ENCODE measurements around the gene ITGA8. TPM values are rescaled to one million over a fixed set of nuclear protein-coding genes. Genes with fewer than 3 reads are reported as not detected.
"Not testable (repeated sequence)": the region's sequence is repeated elsewhere in the genome, so short reads cannot be mapped to it uniquely, and the experiment has no call there.

ITGA8 gene
- 100 to 1,000 TPM; 516 to 885 TPM for total RNA-seq
- 100 to 1,000 TPM; 149 to 336 TPM for polyA plus RNA-seq
- long read RNA-seq, donor 1, full-length matches to known transcripts, result 286 of 1,454 reads
- long read RNA-seq, donor 1, partial matches to known transcripts, result 537 of 1,454 reads
- long read RNA-seq, donor 1, other reads (novel, unspliced or antisense), result 631 of 1,454 reads
- long read RNA-seq, donor 2, full-length matches to known transcripts, result 94 of 776 reads
- long read RNA-seq, donor 2, partial matches to known transcripts, result 252 of 776 reads
- long read RNA-seq, donor 2, other reads (novel, unspliced or antisense), result 430 of 776 reads

- ATAC-seq (ENCODE audit: low FRiP score), result peak; percentile 86
- intact Hi-C loops (cut with DNase I), result loop anchor here (2.0 to 10.0 kb wide), 8 partner anchors 62 to 288 kb away; no protein-coding TSS in a partner anchor
- Histone ChIP-seq H3K9me3 (ENCODE audit: control insufficient read depth, low read length) (no peaks in the 10 kb centered on the region), H3K27me3 (ENCODE audit: control insufficient read depth in 1 of 2, insufficient read depth in 2 of 2, low read length in 1 of 2) (no peaks in the 10 kb centered on the region), H3K4me3 (ENCODE audit: low read length in 2 of 2) (peak within 1 kb of the TSS; percentile 95), H3K27ac (ENCODE audit: low read depth in 1 of 2, low read length in 2 of 2) (peak within 1 kb of the TSS; percentile 48 to 61), H3K4me1 (ENCODE audit: control insufficient read depth in 1 of 2, insufficient read depth in 2 of 2, low read length in 2 of 2) (peaks cover 0 to 8% of the 10 kb centered on the region in 2 donors), H3K36me3 (ENCODE audit: control insufficient read depth in 1 of 2, insufficient read depth in 2 of 2, low read length in 1 of 2) (peaks cover 0 to 5% of the 10 kb centered on the region in 2 donors)
- 11 to 12% methylated on average over 33 of the region's 33 CpGs for WGBS, 2 donors
- DNase-seq, result peak; percentile 81 to 90
Observed at GRCh38 chr10:15719899-15720634, at the start of gene ITGA8. Gene ITGA8 (minus strand): TSS chr10:15719922. CDS start chr10:15719771, 151 bp downstream.

GRCh38 chr10:15764892-15765454 is 45.3 kb upstream of the ITGA8 start:
- DNase-seq (no peak), ATAC-seq (ENCODE audit: low FRiP score) (no peak)
- H3K27ac ChIP-seq (ENCODE audit: low read depth in 1 of 2, low read length in 2 of 2), result no peak overlapping the region
- intact Hi-C loops (cut with DNase I), result no loop called here
- peaks cover 0 to 5% of the 10 kb centered on the region in 2 donors for H3K36me3 ChIP-seq (ENCODE audit: control insufficient read depth in 1 of 2, insufficient read depth in 2 of 2, low read length in 1 of 2)
- no peaks in the 10 kb centered on the region for H3K4me1 ChIP-seq (ENCODE audit: control insufficient read depth in 1 of 2, insufficient read depth in 2 of 2, low read length in 2 of 2)
- WGBS, 2 donors, result 85 to 89% methylated on average over 2 of the region's 2 CpGs
- H3K9me3 ChIP-seq (ENCODE audit: control insufficient read depth, low read length), result no peaks in the 10 kb centered on the region
- H3K4me3 ChIP-seq (ENCODE audit: low read length in 2 of 2), result no peak overlapping the region
- H3K27me3 ChIP-seq (ENCODE audit: control insufficient read depth in 1 of 2, insufficient read depth in 2 of 2, low read length in 1 of 2), result no peaks in the 10 kb centered on the region

DNA sequence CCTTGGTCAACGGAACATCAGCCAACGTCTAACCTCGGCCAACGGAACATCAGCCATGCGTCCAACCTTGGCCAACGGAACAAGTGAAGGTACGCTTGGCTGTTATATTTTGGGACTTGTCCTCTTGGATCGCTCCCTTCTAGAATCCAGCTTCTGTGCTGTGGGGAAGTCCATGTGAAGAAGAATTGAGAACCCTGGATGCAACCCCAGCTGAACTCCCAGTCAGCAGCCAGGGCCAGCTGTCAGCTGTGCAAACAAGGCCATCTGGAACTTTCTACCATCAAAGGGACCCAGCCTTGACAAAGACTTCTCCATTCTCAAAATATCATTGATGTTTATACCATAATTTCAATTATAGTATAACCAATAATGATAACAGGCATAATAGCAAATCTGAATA is 43.3 kb upstream of the ITGA8 start:
- Histone ChIP-seq H3K4me3 (ENCODE audit: low read length in 2 of 2) (no peak overlapping the region), H3K4me1 (ENCODE audit: control insufficient read depth in 1 of 2, insufficient read depth in 2 of 2, low read length in 2 of 2) (no peaks in the 10 kb centered on the region), H3K9me3 (ENCODE audit: control insufficient read depth, low read length) (no peaks in the 10 kb centered on the region), H3K27ac (ENCODE audit: low read depth in 1 of 2, low read length in 2 of 2) (no peak overlapping the region), H3K36me3 (ENCODE audit: control insufficient read depth in 1 of 2, insufficient read depth in 2 of 2, low read length in 1 of 2) (no peaks in the 10 kb centered on the region), H3K27me3 (ENCODE audit: control insufficient read depth in 1 of 2, insufficient read depth in 2 of 2, low read length in 1 of 2) (no peaks in the 10 kb centered on the region)
- DNase-seq (no peak), ATAC-seq (ENCODE audit: low FRiP score) (no peak)
- WGBS, 2 donors, result 88 to 91% methylated on average over 8 of the region's 8 CpGs
- intact Hi-C loops (cut with DNase I), result no loop called here

DNA sequence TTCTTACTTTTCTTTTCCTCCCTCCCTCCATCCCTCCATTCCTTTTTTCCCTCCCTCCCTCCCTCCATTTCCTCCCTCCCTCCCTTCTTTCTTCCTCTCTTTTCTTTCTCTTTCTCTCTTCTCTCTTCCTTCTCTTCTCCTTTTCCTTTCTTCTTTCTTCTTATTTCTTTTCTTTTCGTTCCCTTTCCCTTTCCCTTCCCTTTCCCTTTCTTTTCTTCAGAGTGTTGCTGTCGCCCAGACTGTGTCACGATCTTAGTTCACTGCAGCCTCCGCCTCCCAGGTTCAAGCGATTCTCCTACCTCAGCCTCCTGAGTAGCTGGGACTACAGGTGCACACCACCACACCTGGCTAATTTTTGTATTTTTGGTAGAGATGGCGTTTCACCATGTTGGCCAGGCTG is 42.5 kb upstream of the ITGA8 start:
- H3K4me3 ChIP-seq (ENCODE audit: low read length in 2 of 2); ATAC-seq (ENCODE audit: low FRiP score); intact Hi-C loops (cut with DNase I); H3K36me3 ChIP-seq (ENCODE audit: control insufficient read depth in 1 of 2, insufficient read depth in 2 of 2, low read length in 1 of 2); H3K4me1 ChIP-seq (ENCODE audit: control insufficient read depth in 1 of 2, insufficient read depth in 2 of 2, low read length in 2 of 2); H3K27me3 ChIP-seq (ENCODE audit: control insufficient read depth in 1 of 2, insufficient read depth in 2 of 2, low read length in 1 of 2); H3K27ac ChIP-seq (ENCODE audit: low read depth in 1 of 2, low read length in 2 of 2); DNase-seq; H3K9me3 ChIP-seq (ENCODE audit: control insufficient read depth, low read length): not testable (repeated sequence)
- 86 to 97% methylated on average over 6 of the region's 6 CpGs for WGBS, 2 donors

- H3K27me3 ChIP-seq (ENCODE audit: control insufficient read depth in 1 of 2, insufficient read depth in 2 of 2, low read length in 1 of 2); ATAC-seq (ENCODE audit: low FRiP score); H3K9me3 ChIP-seq (ENCODE audit: control insufficient read depth, low read length); H3K36me3 ChIP-seq (ENCODE audit: control insufficient read depth in 1 of 2, insufficient read depth in 2 of 2, low read length in 1 of 2); intact Hi-C loops (cut with DNase I); H3K4me1 ChIP-seq (ENCODE audit: control insufficient read depth in 1 of 2, insufficient read depth in 2 of 2, low read length in 2 of 2); H3K27ac ChIP-seq (ENCODE audit: low read depth in 1 of 2, low read length in 2 of 2); DNase-seq; H3K4me3 ChIP-seq (ENCODE audit: low read length in 2 of 2): not testable (repeated sequence)
- 75% methylated on average over 2 of the region's 4 CpGs for WGBS, 2 donors
Observed at GRCh38 chr10:15761224-15761623, 41.5 kb upstream of the ITGA8 start.

GRCh38 chr10:15760681-15761080 is 41.0 kb upstream of the ITGA8 start:
- Histone ChIP-seq H3K4me3 (ENCODE audit: low read length in 2 of 2) (no peak overlapping the region), H3K9me3 (ENCODE audit: control insufficient read depth, low read length) (no peaks in the 10 kb centered on the region), H3K4me1 (ENCODE audit: control insufficient read depth in 1 of 2, insufficient read depth in 2 of 2, low read length in 2 of 2) (no peaks in the 10 kb centered on the region), H3K27me3 (ENCODE audit: control insufficient read depth in 1 of 2, insufficient read depth in 2 of 2, low read length in 1 of 2) (no peaks in the 10 kb centered on the region), H3K36me3 (ENCODE audit: control insufficient read depth in 1 of 2, insufficient read depth in 2 of 2, low read length in 1 of 2) (no peaks in the 10 kb centered on the region), H3K27ac (ENCODE audit: low read depth in 1 of 2, low read length in 2 of 2) (no peak overlapping the region)
- ATAC-seq (ENCODE audit: low FRiP score) (no peak), DNase-seq (no peak)
- WGBS, 2 donors, result 94 to 96% methylated on average over 2 of the region's 2 CpGs
- intact Hi-C loops (cut with DNase I), result no loop called here

GRCh38 chr10:15759265-15759664 is 39.5 kb upstream of the ITGA8 start:
- Histone ChIP-seq H3K27ac (ENCODE audit: low read depth in 1 of 2, low read length in 2 of 2) (no peak overlapping the region), H3K9me3 (ENCODE audit: control insufficient read depth, low read length) (no peaks in the 10 kb centered on the region), H3K27me3 (ENCODE audit: control insufficient read depth in 1 of 2, insufficient read depth in 2 of 2, low read length in 1 of 2) (no peaks in the 10 kb centered on the region), H3K4me1 (ENCODE audit: control insufficient read depth in 1 of 2, insufficient read depth in 2 of 2, low read length in 2 of 2) (no peaks in the 10 kb centered on the region), H3K4me3 (ENCODE audit: low read length in 2 of 2) (no peak overlapping the region), H3K36me3 (ENCODE audit: control insufficient read depth in 1 of 2, insufficient read depth in 2 of 2, low read length in 1 of 2) (no peaks in the 10 kb centered on the region)
- DNase-seq (no peak), ATAC-seq (ENCODE audit: low FRiP score) (no peak)
- intact Hi-C loops (cut with DNase I), result no loop called here

DNA sequence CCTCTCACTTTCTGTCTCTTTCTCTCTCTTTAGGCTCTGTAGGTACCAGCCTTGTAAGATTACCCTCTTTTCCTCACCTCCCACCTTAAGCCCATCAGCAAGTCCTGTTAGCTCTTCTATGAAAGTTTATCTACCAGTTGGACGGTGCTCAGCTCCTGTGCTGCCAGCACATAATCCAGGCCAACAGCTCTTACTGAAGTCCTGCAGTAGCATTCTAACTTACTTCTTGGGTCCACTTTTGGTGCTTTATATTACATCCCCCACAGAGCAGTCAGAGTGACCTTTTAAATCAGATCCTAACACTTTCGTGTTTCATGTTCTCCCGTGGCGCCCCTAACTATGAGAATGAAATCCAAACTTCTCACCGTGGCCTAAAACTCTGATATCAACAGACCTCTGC is 38.9 kb upstream of the ITGA8 start:
- intact Hi-C loops (cut with DNase I), result no loop called here
- Histone ChIP-seq H3K9me3 (ENCODE audit: control insufficient read depth, low read length) (no peaks in the 10 kb centered on the region), H3K27me3 (ENCODE audit: control insufficient read depth in 1 of 2, insufficient read depth in 2 of 2, low read length in 1 of 2) (no peaks in the 10 kb centered on the region), H3K36me3 (ENCODE audit: control insufficient read depth in 1 of 2, insufficient read depth in 2 of 2, low read length in 1 of 2) (no peaks in the 10 kb centered on the region), H3K4me3 (ENCODE audit: low read length in 2 of 2) (no peak overlapping the region), H3K4me1 (ENCODE audit: control insufficient read depth in 1 of 2, insufficient read depth in 2 of 2, low read length in 2 of 2) (no peaks in the 10 kb centered on the region), H3K27ac (ENCODE audit: low read depth in 1 of 2, low read length in 2 of 2) (no peak overlapping the region)
- WGBS, 2 donors, result 77 to 78% methylated on average over 5 of the region's 5 CpGs
- no peak for ATAC-seq (ENCODE audit: low FRiP score)
- no peak for DNase-seq
